HG03565 (cell line): ENCODE measurements around the gene UBE3C.
"Not testable (repeated sequence)": the region's sequence is repeated elsewhere in the genome, so short reads cannot be mapped to it uniquely, and the experiment has no call there.

Source experiments
- ATAC-seq: cut with Tn5 transposase; IDR thresholded peaks from one replicate; pipeline ENCODE4 v1.9.1; 2021; ENCODE audit warnings: mild to moderate bottlenecking, moderate library complexity; ENCODE audit not compliant: unreplicated experiment

The UBE3C gene

DNA sequence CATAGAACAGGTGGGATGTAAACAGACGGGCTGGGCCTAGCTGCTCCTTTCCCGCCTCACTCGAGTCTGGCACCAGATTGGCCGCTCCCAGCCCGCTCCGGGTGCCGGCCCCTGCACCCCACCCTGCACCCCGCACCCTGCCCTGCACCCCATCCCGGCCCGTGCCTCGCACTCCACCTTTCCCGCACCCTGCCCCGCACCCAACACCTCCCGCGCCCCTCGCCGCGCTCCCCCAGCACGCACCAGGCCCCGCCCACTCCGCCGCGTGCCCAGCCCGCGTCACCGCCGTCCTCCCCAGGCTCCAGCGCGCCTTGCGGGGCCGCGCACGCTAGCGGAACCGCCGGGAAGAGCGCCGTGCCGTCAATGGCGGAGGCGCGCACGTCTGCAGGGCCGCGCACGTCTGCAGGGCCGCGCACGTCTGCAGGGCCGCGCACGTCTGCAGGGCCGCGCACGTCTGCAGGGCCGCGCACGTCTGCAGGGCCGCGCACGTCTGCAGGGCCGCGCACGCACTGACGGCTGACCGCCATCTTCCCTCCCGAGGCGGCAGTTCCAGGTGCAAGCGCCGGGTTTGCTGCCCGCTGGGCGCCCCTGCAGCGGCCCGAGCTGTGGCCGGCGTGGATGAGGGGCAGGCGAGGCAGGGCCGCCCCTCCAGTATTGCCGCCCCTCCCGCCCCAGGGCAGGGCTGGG lies at the start of gene UBE3C:
Gene UBE3C (plus strand): TSS at position 503 of the 687 bp plus-strand sequence. CDS start 347 bp downstream, outside the sequence.
- peak; percentile 68 for ATAC-seq

DNA sequence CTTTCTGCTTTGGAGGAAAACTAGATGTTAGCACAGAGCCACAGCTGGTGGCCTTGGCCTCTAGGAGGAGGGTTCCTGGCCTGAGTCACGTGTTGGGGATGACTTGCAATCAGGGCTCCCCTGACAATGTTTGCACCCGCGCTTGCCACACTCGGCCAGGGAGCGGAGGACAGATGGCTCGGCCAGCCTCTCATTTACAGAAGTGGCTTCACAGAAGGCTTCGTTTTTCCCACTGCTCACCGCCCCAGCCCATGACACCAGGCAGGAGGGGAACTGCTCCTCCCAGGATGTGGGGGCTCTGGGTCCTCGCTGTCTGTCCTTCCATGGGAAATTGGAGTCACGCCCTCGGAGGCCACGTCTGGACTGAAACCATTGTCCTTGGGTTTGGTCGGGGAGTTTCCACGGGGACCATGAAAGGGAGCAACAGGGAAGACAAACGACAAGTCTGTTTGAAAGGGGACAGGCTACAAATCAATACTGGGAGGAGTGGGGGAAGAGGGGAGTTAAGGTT lies 49.6 kb upstream of the UBE3C start:
- no peak for ATAC-seq

DNA sequence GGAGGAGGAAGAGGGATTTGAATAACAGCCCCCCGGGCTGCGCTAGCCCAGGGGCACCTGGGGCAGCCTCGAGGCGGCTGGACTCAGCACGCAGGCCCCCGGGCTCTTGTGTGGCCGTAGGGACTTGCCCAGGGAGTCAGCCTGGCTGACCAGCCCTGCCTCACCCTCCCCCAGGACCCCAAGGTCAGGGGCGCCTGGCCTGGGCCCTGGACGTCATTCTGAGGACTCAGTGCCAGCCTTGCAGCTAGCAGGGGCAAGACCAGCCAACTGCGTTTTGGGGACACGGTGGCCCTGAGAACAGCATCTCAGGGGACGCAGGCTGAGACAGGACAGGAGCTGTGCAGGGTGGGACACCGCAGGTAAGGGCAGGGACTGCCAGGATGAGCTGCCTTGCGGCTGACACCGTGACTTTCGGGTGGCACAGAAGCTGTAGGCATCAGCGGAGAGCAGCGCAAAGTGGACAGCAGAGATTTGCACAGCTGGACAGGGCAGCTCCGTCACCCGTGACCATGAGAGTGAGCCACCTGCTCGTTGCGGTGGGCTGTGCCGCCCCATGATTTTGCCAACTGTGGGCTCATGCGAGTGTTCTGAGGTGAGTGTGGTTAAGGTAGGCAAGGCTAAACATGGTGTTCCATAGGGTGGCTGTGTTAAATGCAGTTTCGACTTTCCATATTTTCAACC lies 48.1 kb upstream of the UBE3C start:
- ATAC-seq: no peak

DNA sequence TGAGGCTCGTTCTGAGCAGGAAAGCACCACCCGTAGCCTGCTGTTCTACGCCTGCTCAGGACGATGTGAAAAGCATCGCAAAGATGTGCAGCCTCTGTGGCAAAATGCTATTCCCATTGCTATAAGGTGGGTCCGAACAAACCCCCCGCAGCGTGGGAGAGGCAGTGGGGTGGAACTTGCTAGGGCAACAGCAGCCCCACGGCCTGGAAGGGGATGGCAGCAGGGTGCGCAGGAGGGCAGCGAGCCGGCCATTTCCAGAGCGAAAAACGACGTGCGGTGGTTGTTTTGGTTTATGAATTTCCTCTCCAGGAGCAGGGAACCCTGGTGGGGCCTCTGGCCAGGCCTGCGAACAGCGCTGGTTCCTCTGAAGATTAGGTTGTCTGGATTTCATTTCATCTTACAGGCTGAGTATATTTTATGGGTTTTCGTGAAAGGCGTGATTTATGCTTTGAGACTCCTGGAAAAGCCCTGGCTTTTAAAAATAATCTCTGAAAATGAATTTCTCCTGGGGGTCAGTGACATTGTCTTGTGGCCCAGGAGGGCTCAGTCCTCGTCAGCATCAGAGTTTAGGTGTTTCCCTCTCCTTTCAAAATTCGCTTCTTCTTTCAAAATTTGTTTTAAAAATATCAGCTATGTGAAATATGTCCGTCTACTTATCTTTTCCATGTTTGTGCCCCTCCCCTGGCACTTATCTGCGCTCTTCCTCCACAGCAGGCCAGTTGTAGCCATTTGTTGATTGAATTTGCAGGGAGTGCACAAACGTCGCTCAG lies 42.3 kb upstream of the UBE3C start:
- ATAC-seq: no peak

DNA sequence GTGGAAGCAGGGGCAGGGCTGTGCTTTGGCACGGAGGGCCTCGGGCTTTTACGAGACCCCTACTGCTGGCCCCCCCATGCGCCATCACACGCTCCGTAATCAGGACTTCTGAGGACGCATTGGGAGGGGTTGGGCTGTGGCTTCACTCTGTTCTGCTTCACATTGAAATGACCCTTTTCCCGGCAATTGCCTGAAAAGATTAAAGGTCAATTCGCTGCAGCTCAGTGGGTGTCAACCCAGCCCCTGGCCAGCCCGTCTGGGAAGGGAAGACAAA lies 41.7 kb upstream of the UBE3C start:
- no peak for ATAC-seq

DNA sequence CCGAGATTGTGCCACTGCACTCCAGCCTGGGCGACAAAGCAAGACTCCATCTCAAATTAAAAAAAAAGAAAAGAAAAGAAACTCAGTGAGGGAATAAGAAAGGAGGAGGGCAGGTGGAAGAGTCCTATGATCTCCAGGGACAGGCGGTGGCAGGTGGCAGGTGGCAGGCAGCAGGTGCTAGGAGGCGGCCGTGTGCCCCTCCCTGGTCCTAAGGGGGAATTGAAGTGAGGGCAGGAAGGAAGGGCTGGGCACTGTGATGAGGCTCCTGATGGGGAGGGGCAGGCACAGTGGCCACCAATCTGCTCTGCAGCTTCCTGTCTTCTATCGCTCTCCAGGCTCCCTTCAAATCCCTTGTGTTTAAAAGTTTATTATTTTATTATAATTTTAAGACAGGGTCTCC lies 41.2 kb upstream of the UBE3C start:
- no peak for ATAC-seq

DNA sequence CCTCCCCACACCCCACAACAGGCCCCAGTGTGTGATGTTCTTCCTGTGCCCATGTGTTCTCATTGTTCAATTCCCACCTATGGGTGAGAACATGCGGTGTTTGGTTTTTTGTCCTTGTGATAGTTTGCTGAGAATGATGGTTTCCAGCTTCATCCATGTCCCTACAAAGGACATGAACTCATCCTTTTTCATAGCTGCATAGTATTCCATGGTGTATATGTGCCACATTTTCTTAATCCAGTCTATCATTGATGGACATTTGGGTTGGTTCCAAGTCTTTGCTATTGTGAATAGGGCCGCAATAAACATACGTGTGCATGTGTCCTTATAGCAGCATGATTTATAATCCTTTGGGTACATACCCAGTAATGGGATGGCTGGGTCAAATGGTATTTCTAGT lies 38.7 kb upstream of the UBE3C start:
- ATAC-seq: not testable (repeated sequence)

DNA sequence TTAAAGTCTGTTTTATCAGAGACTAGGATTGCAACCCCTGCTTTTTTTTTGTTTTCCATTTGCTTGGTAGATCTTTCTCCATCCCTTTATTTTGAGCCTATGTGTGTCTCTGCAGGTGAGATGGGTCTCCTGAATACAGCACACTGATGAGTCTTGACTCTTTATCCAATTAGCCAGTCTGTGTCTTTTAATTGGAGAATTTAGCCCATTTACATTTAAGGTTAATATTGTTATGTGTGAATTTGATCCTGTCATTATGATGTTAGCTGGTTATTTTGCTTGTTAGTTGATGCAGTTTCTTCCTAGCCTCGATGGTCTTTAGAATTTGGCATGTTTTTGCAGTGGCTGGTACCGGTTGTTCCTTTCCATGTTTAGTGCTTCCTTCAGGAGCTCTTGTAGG lies 35.1 kb upstream of the UBE3C start:
- not testable (repeated sequence) for ATAC-seq

DNA sequence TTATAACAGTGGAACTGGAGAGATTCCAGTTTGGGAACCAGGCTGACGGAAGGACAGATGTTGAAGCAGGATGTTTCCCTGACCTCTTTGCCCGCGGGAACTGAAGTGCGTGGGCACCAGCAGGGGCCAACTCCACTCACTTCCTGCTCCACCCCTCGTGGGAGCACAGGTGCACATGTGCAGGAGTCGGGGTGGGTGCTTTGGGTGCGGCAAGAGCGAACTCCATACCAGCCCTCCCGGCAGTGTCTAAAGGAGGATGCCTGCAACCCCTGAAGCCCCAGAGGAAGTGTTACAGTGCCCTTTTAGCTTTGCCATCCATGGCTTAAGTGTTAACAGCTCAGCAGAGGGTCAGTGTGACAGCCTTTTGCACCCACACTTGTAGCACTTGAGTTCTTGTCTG lies 27.4 kb upstream of the UBE3C start:
- ATAC-seq: no peak

DNA sequence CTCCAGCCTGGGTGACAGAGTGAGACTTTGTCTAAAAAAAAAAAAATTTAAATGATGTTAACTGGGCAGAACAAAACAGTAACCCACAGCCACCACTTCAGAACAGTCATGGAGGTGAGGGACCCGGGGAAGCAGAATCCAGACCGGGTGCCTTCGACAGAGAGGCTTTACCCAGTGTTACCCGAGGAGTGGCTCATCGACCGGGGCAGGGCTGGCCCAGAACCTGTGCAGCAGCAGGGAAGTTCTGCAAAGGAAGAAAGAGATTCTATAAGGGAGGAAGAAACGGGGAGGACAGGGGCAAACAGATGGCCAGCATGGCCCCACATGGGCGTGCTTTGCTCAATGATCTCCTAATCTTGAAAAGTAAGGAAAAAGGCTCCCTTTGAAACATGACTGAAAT lies 26.0 kb upstream of the UBE3C start:
- no peak for ATAC-seq

DNA sequence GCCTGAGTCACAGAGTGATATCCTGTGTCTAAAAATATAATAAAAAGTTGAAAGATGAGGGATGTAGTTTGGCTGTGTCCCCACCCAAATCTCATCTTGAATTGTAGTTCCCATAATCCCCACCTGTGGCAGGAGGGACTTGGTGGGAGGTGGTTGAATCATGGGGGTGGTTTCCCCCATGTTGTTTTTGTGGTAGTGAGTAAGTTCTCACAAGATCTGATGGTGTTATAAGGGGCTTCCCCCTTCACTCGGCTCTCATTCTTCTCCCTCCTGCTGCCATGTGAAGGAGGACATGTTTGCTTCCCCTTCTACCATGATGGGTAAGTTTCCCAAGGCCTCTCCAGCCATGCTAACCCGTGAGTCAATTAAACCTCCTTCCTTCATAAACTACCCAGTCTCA lies 25.1 kb upstream of the UBE3C start:
- ATAC-seq: no peak

DNA sequence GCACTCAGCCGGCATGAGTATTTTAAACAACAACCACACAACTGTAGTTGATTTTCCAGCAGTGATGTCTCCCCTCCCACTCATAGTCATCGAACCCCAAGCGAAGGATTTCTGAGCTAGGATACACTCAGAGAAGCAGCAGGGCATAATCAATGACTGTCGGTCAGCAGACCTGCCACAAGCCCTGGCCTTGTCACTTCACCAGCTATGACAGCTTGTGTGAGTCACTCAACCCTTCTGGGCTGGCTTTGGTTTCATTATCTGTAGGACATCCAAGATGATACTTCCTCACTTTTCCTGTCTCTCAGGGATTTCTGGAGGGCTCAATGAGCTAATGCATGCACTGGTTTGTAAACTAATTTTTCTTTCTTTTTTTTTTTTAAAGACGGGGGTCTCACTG lies 22.0 kb upstream of the UBE3C start:
- ATAC-seq: no peak

DNA sequence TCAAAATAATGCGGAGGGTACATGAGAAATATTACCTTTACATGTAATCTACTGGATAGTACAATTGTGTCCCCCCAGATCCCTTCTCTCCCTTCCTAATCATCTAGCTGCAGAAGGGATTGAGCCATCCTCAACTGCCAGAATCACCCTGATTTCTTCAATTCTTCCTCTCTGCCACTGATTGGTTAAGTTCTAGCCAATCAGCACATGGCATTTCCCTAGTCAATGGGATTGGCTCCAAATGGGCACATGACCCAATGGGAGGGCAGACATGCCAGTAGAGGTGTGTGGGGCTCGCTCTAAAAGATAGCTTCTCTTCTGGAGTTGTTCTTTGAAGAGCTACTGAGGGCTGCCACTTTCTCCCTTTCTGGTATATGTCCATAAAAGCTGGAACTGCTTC lies 20.9 kb upstream of the UBE3C start:
- ATAC-seq: no peak

DNA sequence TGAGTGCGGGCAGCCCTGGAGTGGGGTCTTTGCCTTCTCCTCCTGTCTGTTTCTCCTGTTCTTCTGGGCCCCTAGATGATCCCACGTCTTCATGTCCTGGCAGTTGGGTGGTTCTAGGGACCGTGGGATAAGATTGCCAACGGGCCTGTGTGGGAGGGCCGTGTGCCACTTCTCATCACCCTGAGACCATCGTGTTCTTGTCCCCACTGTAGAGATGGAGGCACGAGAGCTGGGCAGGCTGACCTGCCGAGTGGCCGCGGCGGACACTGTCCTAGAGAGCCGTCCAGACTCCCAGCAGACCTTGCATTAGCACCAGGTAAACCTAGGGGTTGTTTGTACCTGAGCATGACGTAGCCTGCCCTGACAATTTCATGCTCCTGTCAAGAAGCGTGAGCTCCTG lies 18.5 kb upstream of the UBE3C start:
- ATAC-seq: no peak

DNA sequence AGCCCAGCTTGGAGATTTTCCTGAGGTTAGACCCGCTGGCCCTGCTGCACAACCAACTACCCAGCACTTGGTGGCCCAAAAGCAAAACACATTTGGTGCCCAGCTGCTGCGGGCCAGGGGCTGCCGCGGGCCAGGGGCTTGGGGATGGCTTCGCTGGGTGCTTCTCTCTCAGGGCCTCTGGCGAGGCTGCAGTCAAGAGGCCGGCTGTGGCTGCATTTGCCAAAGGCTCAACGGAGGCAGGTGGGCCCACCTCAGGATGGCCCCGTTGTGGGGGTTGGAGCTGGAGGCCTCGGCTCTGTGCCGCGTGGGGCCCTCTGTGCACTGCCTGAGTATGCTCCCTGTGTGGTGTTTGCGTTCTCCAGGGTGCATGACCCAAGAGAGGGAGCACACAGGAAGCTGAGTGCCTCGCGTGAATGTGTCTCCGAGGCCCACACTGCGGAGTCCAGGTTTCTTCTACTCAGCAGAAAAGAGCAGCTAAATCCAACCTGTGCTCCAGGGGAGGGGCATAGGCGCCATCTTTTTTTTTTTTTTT lies 17.5 kb upstream of the UBE3C start:
- ATAC-seq: no peak

DNA sequence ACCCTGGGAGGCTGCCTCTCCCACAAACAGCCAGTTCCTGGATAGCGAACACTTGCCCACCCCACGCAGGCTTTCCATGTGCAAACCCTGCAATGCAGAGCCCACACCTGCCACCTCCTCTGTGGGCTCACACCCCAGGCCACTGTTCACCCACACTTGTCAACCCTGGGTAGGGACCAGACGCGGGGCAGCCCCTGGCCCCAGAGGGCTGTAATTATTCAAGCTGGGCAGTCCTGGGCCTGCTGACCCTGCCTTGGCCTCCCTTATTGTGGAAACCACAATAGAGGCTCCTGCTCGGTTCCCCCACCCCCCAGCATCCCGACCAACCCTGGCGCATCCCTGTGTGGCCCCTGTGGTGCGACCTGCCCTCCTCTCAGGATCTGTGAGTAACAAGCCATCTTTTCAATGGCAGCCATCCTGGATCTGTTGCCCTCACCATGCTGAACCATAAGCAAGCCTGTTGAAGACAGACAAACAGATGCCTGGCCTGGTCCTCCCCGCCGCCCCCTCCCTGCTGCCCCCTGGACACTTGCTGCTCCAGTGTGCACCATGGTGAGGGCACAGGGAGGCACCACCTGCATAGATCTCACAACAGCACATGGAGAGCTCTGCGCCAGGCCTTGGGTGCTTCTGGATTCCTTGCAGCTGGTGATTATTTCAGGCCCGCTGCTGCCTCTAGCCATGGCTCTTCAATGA lies 15.8 kb upstream of the UBE3C start:
- no peak for ATAC-seq

DNA sequence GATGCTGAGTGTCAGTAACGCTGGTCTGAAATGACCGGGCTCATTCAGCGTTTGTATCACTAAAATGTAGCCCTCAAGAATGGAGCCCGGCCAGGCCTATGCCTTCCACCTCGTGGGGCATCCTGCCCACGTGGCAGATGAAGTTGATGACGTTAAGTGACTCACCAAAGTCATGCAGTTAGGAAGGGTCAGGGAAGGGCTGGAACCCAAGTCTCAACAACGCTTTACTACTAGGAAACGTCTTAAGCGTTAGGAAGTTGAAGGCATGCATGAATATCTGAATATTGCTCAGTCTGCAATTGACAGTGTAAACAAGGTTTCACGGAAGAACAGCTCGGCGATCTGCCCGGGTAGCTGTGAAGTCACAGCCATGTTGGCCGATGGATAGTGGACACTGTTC lies 14.0 kb upstream of the UBE3C start:
- no peak for ATAC-seq

DNA sequence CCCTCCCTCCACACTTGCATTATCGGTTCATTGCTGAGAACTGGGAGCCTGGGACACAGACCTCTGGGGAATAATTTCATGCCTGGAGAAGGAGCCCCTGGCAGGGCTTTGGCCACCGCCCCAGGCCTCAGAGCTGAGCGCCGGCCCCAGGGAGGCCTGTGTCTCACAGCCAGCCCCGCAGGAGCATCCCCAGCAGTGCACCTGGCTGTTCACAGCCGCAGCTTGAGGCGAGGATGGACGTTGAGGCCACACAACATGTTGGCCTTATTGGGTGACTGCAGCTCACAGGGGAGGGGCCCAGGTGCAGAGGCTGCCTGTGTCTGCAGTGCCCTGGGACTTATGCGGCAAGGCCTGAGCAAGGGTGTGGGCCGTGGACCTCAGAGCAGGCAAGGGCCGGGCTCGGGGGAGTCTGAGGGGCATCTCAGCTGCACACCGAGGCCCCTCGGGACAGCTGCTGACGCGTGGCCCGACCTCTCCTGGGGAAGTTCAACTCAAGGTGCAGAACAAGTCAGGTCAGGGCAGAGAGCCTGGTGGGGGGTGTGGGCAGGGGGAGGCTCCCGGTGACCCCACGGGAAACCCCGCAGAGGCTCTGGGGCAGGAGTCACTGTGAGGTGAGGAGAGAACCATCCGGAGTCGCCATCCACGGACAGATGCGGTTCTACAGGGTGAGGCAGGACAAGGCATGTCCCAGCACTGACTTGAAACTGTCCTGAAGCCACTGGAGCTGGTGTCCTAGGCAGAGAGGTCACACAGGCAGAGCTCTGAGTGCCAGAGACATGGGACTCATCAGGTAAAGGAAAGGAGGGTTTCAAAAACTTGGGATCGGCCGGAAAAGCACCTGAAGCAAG lies 13.1 kb upstream of the UBE3C start:
- no peak for ATAC-seq

DNA sequence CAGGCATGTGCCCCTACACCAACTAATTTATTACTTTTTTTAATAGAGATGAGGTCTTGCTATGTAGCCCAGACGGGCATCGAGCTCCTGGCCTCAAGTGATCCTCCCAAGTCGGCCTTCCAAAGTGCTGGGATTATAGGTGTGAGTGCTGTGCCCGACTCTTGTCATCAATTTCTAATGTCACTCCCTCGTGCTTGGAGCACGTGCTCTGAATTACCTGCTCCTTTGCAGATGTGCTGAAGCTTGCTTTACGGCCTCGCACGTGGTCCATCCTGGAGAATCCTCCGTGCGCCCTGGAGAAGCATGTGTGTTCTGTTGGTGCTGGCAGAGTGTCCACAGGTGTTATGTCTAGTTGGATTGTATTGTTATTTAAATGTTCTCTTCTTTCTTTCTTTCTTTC lies 11.8 kb upstream of the UBE3C start:
- ATAC-seq: no peak

DNA sequence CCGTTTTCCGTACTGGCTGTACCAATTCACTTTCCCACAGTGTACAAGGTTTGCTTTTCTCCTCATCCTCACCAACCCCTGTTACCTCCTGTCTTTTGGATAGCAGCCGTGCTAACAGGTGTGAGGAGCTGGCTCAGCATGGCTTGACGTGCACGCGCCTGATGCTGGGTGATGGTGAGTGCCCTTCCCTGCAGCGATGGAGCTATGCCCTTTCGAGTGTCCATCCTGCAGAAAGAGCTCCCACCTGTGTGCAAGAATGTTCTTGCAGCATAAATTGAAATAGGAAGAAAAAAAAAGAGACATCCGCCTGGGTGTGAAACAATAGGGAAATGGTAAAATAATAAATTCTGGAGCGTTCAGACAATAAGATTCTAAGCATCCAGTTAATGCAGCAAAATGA lies 9.5 kb upstream of the UBE3C start:
- no peak for ATAC-seq
